Esophagus muscularis mucosa (tissue), 4 donors: ENCODE results near the gene UBE2I. TPM values are rescaled to one million over a fixed set of nuclear protein-coding genes. Genes with fewer than 3 reads are reported as not detected.
A peak's percentile ranks its signal among the peaks of the same experiment; 100 is the strongest.

Experiments used
- DNase-seq: peaks from one replicate; pipeline ENCODE4 v3.0.0-alpha.2; 2017; ENCODE audit errors: extremely low spot score
- H3K27ac ChIP-seq, 4 donors: fragments of 200-600 bp; sonication (generic); replicated peaks in 1 of 4; 1 replicate in 3 of 4; 2 replicates in 1 of 4; pipeline ENCODE4 v1.5.1; 2016 to 2019; ENCODE audit warnings: mild to moderate bottlenecking in 1 of 4
- H3K27me3 ChIP-seq, 4 donors: fragments of 200-600 bp; sonication (generic); one replicate each; pipeline versions ENCODE4 v1.5.1 to v1.6.0; 2016 to 2019
- H3K36me3 ChIP-seq, 4 donors: fragments of 200-600 bp; sonication (generic); one replicate each; pipeline ENCODE4 v1.5.1; 2016 to 2019
- H3K4me1 ChIP-seq, 4 donors: fragments of 200-600 bp; sonication (generic); one replicate each; pipeline ENCODE4 v1.5.1; 2016 to 2019
- H3K4me3 ChIP-seq, 4 donors: fragments of 200-600 bp; sonication (generic); 1 replicate in 2 of 4; 2 replicates in 2 of 4; pipeline ENCODE4 v1.5.1; 2016 to 2019; ENCODE audit warnings: mild to moderate bottlenecking in 4 of 4, moderate library complexity in 1 of 4
- H3K9me3 ChIP-seq, 4 donors: fragments of 200-600 bp; sonication (generic); 1 replicate in 3 of 4; 2 replicates in 1 of 4; pipeline ENCODE4 v1.5.1; 2016 to 2019
- EP300 ChIP-seq: sonication (generic); formaldehyde crosslinking; IDR thresholded peaks from one replicate; pipeline ENCODE4 v1.6.1; 2017; ENCODE audit warnings: antibody characterized with exemption
- POLR2A ChIP-seq: fragments of 450-650 bp; IDR thresholded peaks from one replicate; pipeline ENCODE4 v1.6.1; 2017; ENCODE audit warnings: antibody characterized with exemption, moderate library complexity, mild to moderate bottlenecking, low read depth
- POLR2AphosphoS5 ChIP-seq, 2 donors: sonication (generic); formaldehyde crosslinking; IDR thresholded peaks; one replicate each; pipeline ENCODE4 v1.6.1; 2017; ENCODE audit warnings: antibody characterized with exemption in 2 of 2
- WGBS: methylation state at CpG from one replicate; pipeline ENCODE4 v1.1.5; 2018; 5-methylcytosine and 5-hydroxymethylcytosine counted together
- intact Hi-C: fragments of 100-400 bp; cut with DNase I; formaldehyde crosslinking; loops from one replicate; pipeline ENCODE4 v1.15.1; 2023
- total RNA-seq, 4 donors: library from RNA; depleted of rRNA; stranded (reverse); fragments of >200 nt; gene quantifications; one replicate each; pipeline versions ENCODE4 v1.1.0 to v1.2.1, GENCODE V29; 2016
- TF ChIP-seq, protein P1 (sequence below), 3 experiments: fragments of 200-600 bp in 2 of 3; fragments of 450-650 bp in 1 of 3; sonication (generic) in 2 of 3; IDR thresholded peaks; one replicate each; pipeline ENCODE4 v1.5.1; 2017 to 2019; ENCODE audit warnings: antibody characterized with exemption in 3 of 3, mild to moderate bottlenecking in 2 of 3, moderate library complexity in 1 of 3

The UBE2I gene
- total RNA-seq, 4 donors from 2014 or later, result 42.8 to 70.5 (median 63.9) TPM

GRCh38 chr16:1349951-1350350 is 40.5 kb downstream of the UBE2I start:
- no peak for DNase-seq
- TF ChIP-seq POLR2A, result no peak
- TF ChIP-seq, protein P1, sequence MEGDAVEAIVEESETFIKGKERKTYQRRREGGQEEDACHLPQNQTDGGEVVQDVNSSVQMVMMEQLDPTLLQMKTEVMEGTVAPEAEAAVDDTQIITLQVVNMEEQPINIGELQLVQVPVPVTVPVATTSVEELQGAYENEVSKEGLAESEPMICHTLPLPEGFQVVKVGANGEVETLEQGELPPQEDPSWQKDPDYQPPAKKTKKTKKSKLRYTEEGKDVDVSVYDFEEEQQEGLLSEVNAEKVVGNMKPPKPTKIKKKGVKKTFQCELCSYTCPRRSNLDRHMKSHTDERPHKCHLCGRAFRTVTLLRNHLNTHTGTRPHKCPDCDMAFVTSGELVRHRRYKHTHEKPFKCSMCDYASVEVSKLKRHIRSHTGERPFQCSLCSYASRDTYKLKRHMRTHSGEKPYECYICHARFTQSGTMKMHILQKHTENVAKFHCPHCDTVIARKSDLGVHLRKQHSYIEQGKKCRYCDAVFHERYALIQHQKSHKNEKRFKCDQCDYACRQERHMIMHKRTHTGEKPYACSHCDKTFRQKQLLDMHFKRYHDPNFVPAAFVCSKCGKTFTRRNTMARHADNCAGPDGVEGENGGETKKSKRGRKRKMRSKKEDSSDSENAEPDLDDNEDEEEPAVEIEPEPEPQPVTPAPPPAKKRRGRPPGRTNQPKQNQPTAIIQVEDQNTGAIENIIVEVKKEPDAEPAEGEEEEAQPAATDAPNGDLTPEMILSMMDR (IDR thresholded peaks at IDR 0.05), result no peak
- TF ChIP-seq POLR2AphosphoS5 (IDR thresholded peaks at IDR 0.05), result no peak
- no peak for TF ChIP-seq EP300
- Histone ChIP-seq H3K27me3 (no peaks in the 10 kb centered on the region), H3K4me1 (peaks cover 28 to 48% (median 40%) of the 10 kb centered on the region in 4 donors), H3K9me3 (no peaks in the 10 kb centered on the region), H3K27ac (no peak overlapping the region), H3K4me3 (no peak overlapping the region), H3K36me3 (peaks cover 18 to 34% (median 33%) of the 10 kb centered on the region in 4 donors)
- WGBS, result 92% methylated on average over 14 of the region's 17 CpGs
- intact Hi-C loops, result no loop called here

DNA sequence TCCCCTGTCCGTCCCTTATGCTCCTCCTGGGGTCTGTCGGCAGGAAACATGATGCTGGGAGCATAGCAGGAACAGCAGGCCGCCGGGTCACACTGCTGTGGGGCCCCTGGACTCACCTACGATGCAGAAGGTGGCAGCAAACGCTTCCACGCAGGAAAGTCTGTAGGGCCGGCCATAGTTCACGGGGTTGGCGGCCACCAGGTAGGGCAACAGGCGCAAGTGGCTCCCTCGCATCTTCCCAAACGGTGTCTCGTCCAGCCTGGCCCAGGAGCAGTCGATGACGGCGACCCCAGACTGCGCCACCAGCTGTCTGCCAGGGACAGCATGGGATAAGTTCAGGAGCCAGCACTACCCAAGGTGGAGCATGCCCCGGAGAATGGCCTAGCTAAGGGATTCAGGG is 41.3 kb downstream of the UBE2I start:
- 74% methylated on average over 14 of the region's 19 CpGs for WGBS
- H3K27me3 ChIP-seq, result no peaks in the 10 kb centered on the region
- peak overlapping the region in 1 of 4 donors; percentile 82 for H3K27ac ChIP-seq
- H3K36me3 ChIP-seq, result peaks cover 18 to 34% (median 33%) of the 10 kb centered on the region in 4 donors
- H3K4me3 ChIP-seq, result peak overlapping the region; percentile 84 to 99 (median 91)
- peaks cover 28 to 55% (median 45%) of the 10 kb centered on the region in 4 donors for H3K4me1 ChIP-seq
- intact Hi-C loops, result no loop called here
- H3K9me3 ChIP-seq, result no peaks in the 10 kb centered on the region
- no peak for DNase-seq
- TF ChIP-seq, protein P1 (IDR thresholded peaks at IDR 0.05), result no peak
- TF ChIP-seq EP300, result no peak
- TF ChIP-seq POLR2AphosphoS5 (IDR thresholded peaks at IDR 0.05), result no peak
- no peak for TF ChIP-seq POLR2A

DNA sequence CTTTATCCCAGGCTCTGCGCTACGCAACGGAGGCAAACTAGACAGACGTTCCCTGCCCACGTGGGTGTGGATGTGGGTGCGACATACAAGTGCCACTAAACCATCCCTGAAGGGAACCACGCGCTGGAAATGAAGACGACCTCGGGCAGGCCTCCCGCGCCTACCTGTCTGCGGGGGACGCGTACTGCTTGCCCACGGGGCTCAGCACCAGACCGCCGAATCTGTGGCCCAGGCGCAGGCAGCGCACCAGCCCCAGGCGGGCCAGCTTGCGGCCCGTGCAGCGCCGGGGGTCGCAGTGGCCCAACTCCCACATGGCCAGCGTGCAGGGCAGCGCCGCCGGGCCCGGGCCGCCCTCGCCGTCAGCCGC is 41.8 kb downstream of the UBE2I start:
- Histone ChIP-seq H3K27me3 (no peaks in the 10 kb centered on the region), H3K4me3 (peak overlapping the region; percentile 84 to 99 (median 91)), H3K4me1 (peaks cover 28 to 60% (median 50%) of the 10 kb centered on the region in 4 donors), H3K27ac (peak overlapping the region; percentile 65 to 82 (median 71)), H3K9me3 (no peaks in the 10 kb centered on the region), H3K36me3 (peaks cover 18 to 34% (median 33%) of the 10 kb centered on the region in 4 donors)
- 0% methylated on average over 4 of the region's 35 CpGs for WGBS
- intact Hi-C loops, result no loop called here
- no peak for DNase-seq
- TF ChIP-seq POLR2A (no peak), EP300 (no peak), POLR2AphosphoS5 (IDR thresholded peaks at IDR 0.05) (no peak)
- TF ChIP-seq, protein P1 (IDR thresholded peaks at IDR 0.05), result no peak

DNA sequence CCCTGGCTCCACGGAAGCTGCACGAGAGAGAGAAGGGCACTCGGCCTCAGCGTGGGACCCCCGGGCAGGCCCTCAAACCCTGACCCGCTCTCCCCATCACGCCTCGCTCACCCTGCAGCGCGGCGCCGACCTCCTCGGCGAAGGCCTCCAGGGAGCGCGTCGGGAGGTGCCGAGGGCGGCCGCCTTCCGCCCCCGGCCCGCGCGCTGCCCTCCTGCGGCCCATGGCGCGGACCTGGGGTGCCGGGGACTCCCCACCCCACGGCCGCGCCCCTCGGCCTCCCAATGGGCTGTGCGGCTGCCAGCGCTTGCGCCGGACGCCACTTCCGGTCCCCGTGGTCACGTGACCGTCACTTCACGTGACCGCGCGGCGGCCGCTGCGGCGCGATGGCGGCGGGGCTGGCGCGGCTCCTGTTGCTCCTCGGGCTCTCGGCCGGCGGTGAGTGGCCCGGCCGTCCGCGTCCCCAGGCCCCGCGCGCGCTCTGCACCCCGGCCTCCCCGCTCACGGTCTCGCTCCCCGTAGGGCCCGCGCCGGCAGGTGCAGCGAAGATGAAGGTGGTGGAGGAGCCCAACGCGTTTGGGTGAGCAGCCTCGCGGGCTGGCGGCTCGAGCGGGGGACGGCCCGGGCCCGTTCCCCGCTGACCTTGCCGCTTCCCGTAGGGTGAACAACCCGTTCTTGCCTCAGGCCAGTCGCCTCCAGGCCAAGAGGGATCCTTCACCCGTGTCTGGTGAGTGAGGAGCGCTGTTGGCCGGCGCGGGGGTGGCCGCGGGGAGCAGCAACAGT is 42.3 kb downstream of the UBE2I start, which contains the start of the genes GNPTG and TSR3:
Gene GNPTG, plus strand, starts transcription at position 350 of the 781 bp plus-strand sequence. Its CDS starts 35 bp downstream, at position 385.
Gene TSR3, minus strand, starts transcription at position 297 of the 781 bp plus-strand sequence. Its CDS starts 74 bp downstream, at position 223.
- intact Hi-C loops, result no loop called here
- Histone ChIP-seq H3K4me3 (peak within 1 kb of the TSS; percentile 84 to 99 (median 91)), H3K4me1 (peaks cover 28 to 65% (median 52%) of the 10 kb centered on the region in 4 donors), H3K27me3 (no peaks in the 10 kb centered on the region), H3K9me3 (no peaks in the 10 kb centered on the region), H3K27ac (peak within 1 kb of the TSS; percentile 65 to 82 (median 71)), H3K36me3 (peaks cover 18 to 34% (median 33%) of the 10 kb centered on the region in 4 donors)
- WGBS, result 0% methylated on average over 41 of the region's 98 CpGs
- TF ChIP-seq EP300 (no peak), POLR2AphosphoS5 (IDR thresholded peaks at IDR 0.05) (peak; percentile 89 to 97), POLR2A (no peak)
- TF ChIP-seq, protein P1 (IDR thresholded peaks at IDR 0.05), result peak in 1 of 3 experiments; percentile 24
- peak; percentile 94 for DNase-seq
